ENCODE results near the gene MRAS.

The MRAS gene

GRCh38 chr3:138347960-138348753, at the start of gene MRAS:
Gene MRAS (plus strand): TSS chr3:138348579. CDS start chr3:138372884, 24,305 bp downstream.
- peak; percentile 26; the same call in 1 of the 2 replicates for TF ChIP-seq CTCF (IDR thresholded peaks at IDR 0.05; ENCODE audit: low read depth, low read length)
- H3K4me3 ChIP-seq (ENCODE audit: low read depth, low read length), result peak within 1 kb of the TSS; percentile 75

GRCh38 chr3:138300647-138301046, 47.7 kb upstream of the MRAS start:
- TF ChIP-seq CTCF (IDR thresholded peaks at IDR 0.05; ENCODE audit: low read depth, low read length), result no peak
- no peak overlapping the region for H3K4me3 ChIP-seq (ENCODE audit: low read depth, low read length)

DNA sequence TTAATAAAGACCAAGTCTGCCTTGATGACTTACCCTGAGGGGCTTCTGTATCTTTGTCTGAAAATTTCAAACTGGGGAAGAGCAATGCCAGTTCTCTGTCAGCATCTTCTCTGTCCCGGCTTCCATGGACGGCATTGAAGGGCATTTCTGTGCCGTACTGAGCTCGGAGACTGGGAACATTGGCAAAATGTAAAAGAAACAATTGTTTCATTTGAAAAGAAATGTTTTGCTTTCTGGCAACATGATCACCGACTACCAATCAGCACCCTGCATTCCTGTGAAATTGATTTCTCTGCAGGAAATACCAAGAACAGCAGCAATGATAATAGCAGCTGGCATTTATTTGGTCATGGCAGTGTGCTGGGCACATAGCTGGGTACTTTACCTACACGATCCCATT, 44.9 kb upstream of the MRAS start:
- TF ChIP-seq CTCF (IDR thresholded peaks at IDR 0.05; ENCODE audit: low read depth, low read length), result no peak
- no peak overlapping the region for H3K4me3 ChIP-seq (ENCODE audit: low read depth, low read length)

DNA sequence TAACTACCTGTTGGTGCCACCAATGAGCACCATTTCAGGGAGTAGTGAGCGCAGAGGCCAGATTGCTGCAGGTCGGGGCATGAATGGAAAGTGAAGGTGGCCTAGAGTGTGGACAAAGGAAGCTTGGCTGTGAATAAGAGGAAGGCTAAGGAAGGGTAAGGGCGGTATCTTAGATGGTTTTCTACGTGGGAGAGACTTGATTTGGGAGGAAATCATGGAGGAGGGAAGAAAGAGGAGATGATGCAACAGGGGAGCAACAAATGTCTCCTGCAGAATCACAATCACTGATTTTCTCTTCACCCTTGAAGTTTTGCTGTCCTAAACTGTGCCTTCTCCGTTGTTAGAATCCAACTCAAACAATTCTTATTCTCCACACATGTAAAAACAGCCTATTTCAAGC, 40.5 kb upstream of the MRAS start:
- no peak overlapping the region for H3K4me3 ChIP-seq (ENCODE audit: low read depth, low read length)
- no peak for TF ChIP-seq CTCF (IDR thresholded peaks at IDR 0.05; ENCODE audit: low read depth, low read length)

DNA sequence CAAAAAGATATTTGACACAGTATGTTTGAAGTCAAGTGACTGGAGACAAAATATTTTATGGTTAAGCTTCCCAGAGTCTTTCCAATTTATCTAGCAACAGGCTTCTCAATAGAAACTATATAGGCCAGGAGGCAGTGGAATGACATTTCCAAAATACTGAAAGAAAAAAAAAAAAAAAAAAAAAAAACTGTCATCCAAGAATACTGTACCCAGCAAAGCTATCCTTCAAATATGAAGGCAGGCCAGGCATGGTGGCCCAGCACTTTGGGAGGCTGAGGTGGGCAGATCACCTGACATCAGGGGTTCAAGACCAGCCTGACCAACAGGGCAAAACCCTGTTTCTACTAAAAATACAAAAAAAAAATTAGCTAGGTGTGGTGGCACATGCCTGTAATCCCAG, 39.6 kb upstream of the MRAS start:
- no peak overlapping the region for H3K4me3 ChIP-seq (ENCODE audit: low read depth, low read length)
- TF ChIP-seq CTCF (IDR thresholded peaks at IDR 0.05; ENCODE audit: low read depth, low read length), result no peak

GRCh38 chr3:138310494-138310893, 37.9 kb upstream of the MRAS start:
- H3K4me3 ChIP-seq (ENCODE audit: low read depth, low read length), result no peak overlapping the region

More at GRCh38 chr3:138310494-138310893, 37.9 kb upstream of the MRAS start:
- no peak for TF ChIP-seq CTCF (IDR thresholded peaks at IDR 0.05; ENCODE audit: low read depth, low read length)
